HG03520 (cell line): ENCODE data around the gene C19orf73.
"Not testable (repeated sequence)": the region's sequence is repeated elsewhere in the genome, so short reads cannot be mapped to it uniquely, and the experiment has no call there.

Experiments
- ATAC-seq: cut with Tn5 transposase; IDR thresholded peaks from one replicate; pipeline ENCODE4 v1.9.1; 2021; ENCODE audit warnings: mild to moderate bottlenecking, moderate library complexity; ENCODE audit not compliant: unreplicated experiment

The C19orf73 gene

GRCh38 chr19:49123285-49123684 is 4.3 kb upstream of the C19orf73 start:
- ATAC-seq, result not testable (repeated sequence)

GRCh38 chr19:49121841-49122240 is 2.9 kb upstream of the C19orf73 start:
- not testable (repeated sequence) for ATAC-seq

GRCh38 chr19:49120868-49121267 is 1.9 kb upstream of the C19orf73 start:
- no peak for ATAC-seq

GRCh38 chr19:49120325-49120683 is 1.4 kb upstream of the C19orf73 start:
- ATAC-seq, result no peak

GRCh38 chr19:49119411-49120324 is 725 bp upstream of the C19orf73 start, which contains the start of gene PPFIA3:
PPFIA3 (plus strand) TSS chr19:49119544; CDS start chr19:49127874, 8,330 bp downstream.
- no peak for ATAC-seq

GRCh38 chr19:49117677-49118564 is 1.0 kb downstream of the C19orf73 start:
- ATAC-seq, result no peak

GRCh38 chr19:49116544-49116943 is 2.4 kb downstream of the C19orf73 start:
- ATAC-seq, result no peak

- no peak for ATAC-seq
Measured at GRCh38 chr19:49114630-49115363, 4.1 kb downstream of the C19orf73 start.

GRCh38 chr19:49113762-49114629 is 4.9 kb downstream of the C19orf73 start, which contains the start of gene LIN7B:
LIN7B (plus strand) TSS chr19:49114370; CDS start chr19:49114405, 35 bp downstream.
- ATAC-seq, result no peak

GRCh38 chr19:49111218-49111998 is 7.5 kb downstream of the C19orf73 start:
- no peak for ATAC-seq

- no peak for ATAC-seq
Measured at GRCh38 chr19:49110567-49110966, 8.4 kb downstream of the C19orf73 start.

- no peak for ATAC-seq
Measured at GRCh38 chr19:49109569-49110233, 9.2 kb downstream of the C19orf73 start.

GRCh38 chr19:49109051-49109450 is 9.9 kb downstream of the C19orf73 start:
- ATAC-seq, result no peak

GRCh38 chr19:49107625-49108459 is 11.1 kb downstream of the C19orf73 start:
- no peak for ATAC-seq

- ATAC-seq, result no peak
Measured at GRCh38 chr19:49106648-49107135, 12.3 kb downstream of the C19orf73 start.

GRCh38 chr19:49104229-49104864 is 14.6 kb downstream of the C19orf73 start:
- no peak for ATAC-seq
